Liver (tissue), 9 donors: ENCODE results near the gene GHRHR. TPM values are rescaled to one million over a fixed set of nuclear protein-coding genes. Genes with fewer than 3 reads are reported as not detected.

Experiments used
- DNase-seq: peaks from one replicate; pipeline ENCODE4 v3.0.0-alpha.2; 2017; ENCODE audit warnings: low spot score
- H3K27ac ChIP-seq, 2 donors: one replicate each; pipeline ENCODE4 v1.7.0; 2013; ENCODE audit warnings: inconsistent platforms in 2 of 2, low read length in 2 of 2, control low read depth in 1 of 2, low read depth in 1 of 2, mild to moderate bottlenecking in 1 of 2
- H3K27me3 ChIP-seq, 4 donors: one replicate each; pipeline versions ENCODE4 v1.6.1 to v1.7.0; 2013; ENCODE audit warnings: low read length in 3 of 4, inconsistent platforms in 1 of 4, mild to moderate bottlenecking in 1 of 4, moderate library complexity in 1 of 4; ENCODE audit not compliant: control insufficient read depth in 4 of 4, insufficient read depth in 4 of 4
- H3K36me3 ChIP-seq, 4 donors: one replicate each; pipeline versions ENCODE4 v1.6.1 to v1.7.0; 2013; ENCODE audit warnings: low read length in 3 of 4, mild to moderate bottlenecking in 3 of 4, low read depth in 1 of 4, moderate library complexity in 1 of 4; ENCODE audit not compliant: control insufficient read depth in 4 of 4, insufficient read depth in 3 of 4
- H3K4me1 ChIP-seq, 4 donors: one replicate each; pipeline versions ENCODE4 v1.6.1 to v1.7.0; 2013; ENCODE audit warnings: low read length in 3 of 4, mild to moderate bottlenecking in 3 of 4, moderate library complexity in 1 of 4; ENCODE audit not compliant: control insufficient read depth in 4 of 4, insufficient read depth in 4 of 4
- H3K4me3 ChIP-seq, 3 donors: one replicate each; pipeline versions ENCODE4 v1.6.1 to v1.7.0; 2013; ENCODE audit warnings: low read length in 3 of 3, control low read depth in 1 of 3, low read depth in 1 of 3, mild to moderate bottlenecking in 1 of 3
- H3K9ac ChIP-seq, 2 donors: one replicate each; pipeline ENCODE4 v1.7.0; 2013; ENCODE audit warnings: low read length in 2 of 2, mild to moderate bottlenecking in 2 of 2, moderate library complexity in 2 of 2, control low read depth in 1 of 2, low read depth in 1 of 2
- H3K9me3 ChIP-seq, 4 donors: one replicate each; pipeline versions ENCODE4 v1.6.1 to v1.7.0; 2013; ENCODE audit warnings: low read length in 3 of 4; ENCODE audit not compliant: control insufficient read depth in 4 of 4
- ATF3 ChIP-seq: IDR thresholded peaks from 2 replicates; pipeline ENCODE4 v1.6.1; 2016; ENCODE audit warnings: antibody characterized with exemption
- CTCF ChIP-seq: fragments of 150-350 bp; IDR thresholded peaks from 2 replicates; pipeline ENCODE4 v1.5.1; 2017; ENCODE audit warnings: improper control_type of control experiment, low read depth, low read length; ENCODE audit not compliant: missing input control
- EGR1 ChIP-seq, 2 donors: IDR thresholded peaks; 2 replicates each; pipeline ENCODE4 v1.6.1; 2016 to 2018; ENCODE audit warnings: antibody characterized with exemption in 2 of 2, low read depth in 2 of 2
- FOXA1 ChIP-seq: IDR thresholded peaks from 2 replicates; pipeline ENCODE4 v1.6.1; 2016; ENCODE audit warnings: antibody characterized with exemption
- FOXA2 ChIP-seq: IDR thresholded peaks from 2 replicates; pipeline ENCODE4 v1.6.1; 2016; ENCODE audit warnings: antibody characterized with exemption
- GABPA ChIP-seq, 2 donors: IDR thresholded peaks in 1 of 2; conservative IDR thresholded peaks in 1 of 2; 2 replicates each; pipeline ENCODE4 v1.6.1; 2016; ENCODE audit warnings: antibody characterized with exemption in 2 of 2, mild to moderate bottlenecking in 1 of 2, moderate library complexity in 1 of 2
- HNF4A ChIP-seq, 2 donors: conservative IDR thresholded peaks; 2 replicates each; pipeline ENCODE4 v1.6.1; 2016; ENCODE audit warnings: antibody characterized with exemption in 2 of 2, mild to moderate bottlenecking in 2 of 2
- HNF4G ChIP-seq: IDR thresholded peaks from 2 replicates; pipeline ENCODE4 v1.6.1; 2016; ENCODE audit warnings: antibody characterized with exemption
- JUND ChIP-seq, 2 donors: IDR thresholded peaks; 2 replicates each; pipeline ENCODE4 v1.6.1; 2016; ENCODE audit warnings: antibody characterized with exemption in 2 of 2
- MAX ChIP-seq: IDR thresholded peaks from 2 replicates; pipeline ENCODE4 v1.6.1; 2016; ENCODE audit warnings: antibody characterized with exemption
- NR2F2 ChIP-seq: IDR thresholded peaks from 2 replicates; pipeline ENCODE4 v1.6.1; 2016; ENCODE audit warnings: antibody characterized with exemption
- RAD21 ChIP-seq, 2 donors: IDR thresholded peaks; 2 replicates each; pipeline ENCODE4 v1.6.1; 2016; ENCODE audit warnings: antibody characterized with exemption in 2 of 2, mild to moderate bottlenecking in 2 of 2
- REST ChIP-seq: IDR thresholded peaks from 2 replicates; pipeline ENCODE4 v1.6.1; 2016; ENCODE audit warnings: antibody characterized with exemption, mild to moderate bottlenecking
- RXRA ChIP-seq, 2 donors: IDR thresholded peaks; 2 replicates each; pipeline ENCODE4 v1.6.1; 2017 to 2018; ENCODE audit warnings: antibody characterized with exemption in 2 of 2, mild to moderate bottlenecking in 1 of 2
- SP1 ChIP-seq: IDR thresholded peaks from 2 replicates; pipeline ENCODE4 v1.6.1; 2018; ENCODE audit warnings: antibody characterized with exemption, mild to moderate bottlenecking
- TAF1 ChIP-seq: conservative IDR thresholded peaks from 2 replicates; pipeline ENCODE4 v1.6.1; 2016; ENCODE audit warnings: antibody characterized with exemption, mild to moderate bottlenecking
- YY1 ChIP-seq: IDR thresholded peaks from 2 replicates; pipeline ENCODE4 v1.6.1; 2016; ENCODE audit warnings: antibody characterized with exemption, mild to moderate bottlenecking
- WGBS: extraction: QIAGEN DNeasy Blood & Tissue Kit; methylation state at CpG from one replicate; pipeline ENCODE4 v1.1.7; 2013; 5-methylcytosine and 5-hydroxymethylcytosine counted together
- polyA plus RNA-seq, 2 donors: library from polyadenylated mRNA; stranded (reverse) in 1 of 2; unstranded in 1 of 2; fragments of 200-250 nt in 1 of 2; fragments of >200 nt in 1 of 2; fragmentation: Nextera tagmentation in 1 of 2; extraction: Ambion mirVana in 1 of 2; gene quantifications; one replicate each; pipeline versions ENCODE4 v1.2.1 to v1.2.3, GENCODE V29; 2013 to 2015
- total RNA-seq, 2 donors: library from RNA; depleted of rRNA; stranded (reverse); fragments of >200 nt; gene quantifications; one replicate each; pipeline ENCODE4 v1.2.3, GENCODE V29; 2014
- donor health status: healthy.
- donor health status: healthy.
- donor health status: healthy.
- donor health status: healthy.
- donor health status: healthy.

Gene GHRHR
- total and polyA plus RNA-seq, 4 donors: 0.46 to 0.50 TPM; not detected in 2

GRCh38 chr7:30931929-30932540 is 31.7 kb upstream of the GHRHR start:
- Histone ChIP-seq H3K4me3 (no peak overlapping the region), H3K9ac (no peak overlapping the region), H3K27me3 (no peaks in the 10 kb centered on the region), H3K9me3 (no peaks in the 10 kb centered on the region), H3K4me1 (no peaks in the 10 kb centered on the region), H3K27ac (no peak overlapping the region), H3K36me3 (no peaks in the 10 kb centered on the region)
- TF ChIP-seq REST (no peak), RXRA (IDR thresholded peaks at IDR 0.05) (no peak), TAF1 (no peak), JUND (IDR thresholded peaks at IDR 0.05) (no peak), GABPA (IDR thresholded peaks at IDR 0.05 in 1 of 2, conservative IDR thresholded peaks at IDR 0.05 in 1 of 2) (no peak), NR2F2 (no peak), YY1 (no peak), EGR1 (IDR thresholded peaks at IDR 0.05; ENCODE audit: low read depth in 2 of 2) (no peak)
- WGBS: 86% methylated on average over 9 of the region's 9 CpGs
- DNase-seq: no peak

GRCh38 chr7:30932562-30932961 is 31.2 kb upstream of the GHRHR start:
- no peak for DNase-seq
- no peaks in the 10 kb centered on the region for H3K36me3 ChIP-seq
- H3K9ac ChIP-seq: no peak overlapping the region
- no peaks in the 10 kb centered on the region for H3K9me3 ChIP-seq
- no peaks in the 10 kb centered on the region for H3K27me3 ChIP-seq
- no peak for TF ChIP-seq TAF1
- TF ChIP-seq ATF3: no peak
- TF ChIP-seq FOXA2: no peak
- no peak for TF ChIP-seq CTCF
- TF ChIP-seq SP1: no peak
- no peak for TF ChIP-seq JUND (IDR thresholded peaks at IDR 0.05)
- no peak for TF ChIP-seq MAX
- no peak for TF ChIP-seq FOXA1
- no peak for TF ChIP-seq HNF4G
- no peak for TF ChIP-seq REST
- TF ChIP-seq YY1: no peak
- no peak for TF ChIP-seq EGR1 (IDR thresholded peaks at IDR 0.05; ENCODE audit: low read depth in 2 of 2)
- TF ChIP-seq NR2F2: no peak
- no peak for TF ChIP-seq HNF4A (conservative IDR thresholded peaks at IDR 0.05)
- TF ChIP-seq RAD21 (IDR thresholded peaks at IDR 0.05): no peak
- TF ChIP-seq GABPA (IDR thresholded peaks at IDR 0.05 in 1 of 2, conservative IDR thresholded peaks at IDR 0.05 in 1 of 2): no peak
- no peaks in the 10 kb centered on the region for H3K4me1 ChIP-seq
- no peak overlapping the region for H3K4me3 ChIP-seq
- no peak overlapping the region for H3K27ac ChIP-seq
- 84% methylated on average over 6 of the region's 6 CpGs for WGBS
